Activated T-cell treated with anti-CD3 and anti-CD28 coated beads for 1 hour (primary cell): Measurements from ENCODE around the gene GAL3ST3.

Experiments
- DNase-seq: peaks from one replicate; pipeline ENCODE4 v3.0.0-alpha.2; 2020; ENCODE audit warnings: low read depth

The GAL3ST3 gene

GRCh38 chr11:66069715-66070603 lies 21.0 kb upstream of the GAL3ST3 start, which contains the start of gene PACS1:
TSS of gene PACS1 (plus strand) at chr11:66070272. CDS start at chr11:66070487, 215 bp downstream.
- peak; percentile 65 for DNase-seq

GRCh38 chr11:66068923-66069714 lies 20.2 kb upstream of the GAL3ST3 start:
- DNase-seq: no peak

GRCh38 chr11:66068154-66068821 lies 19.3 kb upstream of the GAL3ST3 start:
- DNase-seq: peak; percentile 75

GRCh38 chr11:66067640-66068039 lies 18.7 kb upstream of the GAL3ST3 start:
- DNase-seq: no peak

- DNase-seq: no peak
Measured at GRCh38 chr11:66066751-66067150, 17.8 kb upstream of the GAL3ST3 start.

GRCh38 chr11:66064571-66064970 lies 15.6 kb upstream of the GAL3ST3 start:
- DNase-seq: no peak

GRCh38 chr11:66063900-66064299 lies 14.9 kb upstream of the GAL3ST3 start:
- DNase-seq: no peak

- DNase-seq: no peak
Measured at GRCh38 chr11:66062408-66062807, 13.4 kb upstream of the GAL3ST3 start.

GRCh38 chr11:66061268-66061667 lies 12.3 kb upstream of the GAL3ST3 start:
- DNase-seq: no peak

GRCh38 chr11:66059966-66060680 lies 11.2 kb upstream of the GAL3ST3 start:
- DNase-seq: no peak

GRCh38 chr11:66056501-66056900 lies 7.5 kb upstream of the GAL3ST3 start:
- DNase-seq: no peak

- no peak for DNase-seq
Measured at GRCh38 chr11:66055021-66055420, 6.1 kb upstream of the GAL3ST3 start.

- DNase-seq: no peak
Measured at GRCh38 chr11:66052664-66052982, 3.7 kb upstream of the GAL3ST3 start.

GRCh38 chr11:66051766-66052663 lies 3.1 kb upstream of the GAL3ST3 start, which contains the start of gene SF3B2:
TSS of gene SF3B2 (plus strand) at chr11:66052364. CDS start at chr11:66052385, 21 bp downstream.
- peak; percentile 91 for DNase-seq

- DNase-seq: no peak
Measured at GRCh38 chr11:66051371-66051765, 2.4 kb upstream of the GAL3ST3 start.

GRCh38 chr11:66050581-66051231 lies 1.7 kb upstream of the GAL3ST3 start:
- DNase-seq: no peak

- DNase-seq: no peak
Measured at GRCh38 chr11:66047541-66048365, 1.2 kb downstream of the GAL3ST3 start.

- no peak for DNase-seq
Measured at GRCh38 chr11:66046901-66047300, 2.1 kb downstream of the GAL3ST3 start.

- peak; percentile 86 for DNase-seq
Measured at GRCh38 chr11:66045177-66045639, 3.8 kb downstream of the GAL3ST3 start.
